Measurements from ENCODE around the gene SIPA1L3. TPM values are rescaled to one million over a fixed set of nuclear protein-coding genes. Genes with fewer than 3 reads are reported as not detected.
"Not testable (repeated sequence)": the region's sequence is repeated elsewhere in the genome, so short reads cannot be mapped to it uniquely, and the experiment has no call there.

The SIPA1L3 gene
- total RNA-seq, 4 donors from 2014 or later = 50.0 to 69.8 (median 53.6) TPM

DNA sequence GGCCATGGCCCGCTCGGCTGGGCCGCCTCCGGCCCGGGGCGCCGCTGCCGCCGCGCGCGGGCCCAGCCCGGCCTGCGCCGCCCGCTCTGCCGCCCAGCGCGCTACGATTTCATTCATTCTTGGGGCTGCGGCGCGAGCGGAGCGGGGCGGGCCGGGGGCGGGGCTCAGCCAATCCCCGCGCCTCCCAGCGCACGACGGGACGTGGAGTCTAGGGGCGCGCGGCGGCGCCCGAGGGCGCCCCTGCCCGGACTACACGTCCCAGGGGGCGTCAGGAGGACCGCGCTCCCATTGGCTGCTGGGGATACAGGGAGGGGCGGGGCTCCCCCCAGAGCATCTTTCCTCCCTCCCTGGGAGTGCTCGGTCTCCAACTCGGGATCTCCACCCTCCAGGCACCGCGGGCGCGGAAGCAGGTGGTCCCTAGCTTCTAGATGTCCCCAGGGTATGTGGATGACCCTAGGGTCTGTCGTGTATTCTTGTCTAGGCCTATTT lies 322.6 kb downstream of the SIPA1L3 start:
- 0 to 1% methylated on average over 36 to 47 of the region's 54 CpGs for WGBS, 2 donors
- DNase-seq (ENCODE audit: low spot score in 2 of 2) = no peak
- no peak for TF ChIP-seq POLR2A (IDR thresholded peaks at IDR 0.05)
- TF ChIP-seq, protein P1, sequence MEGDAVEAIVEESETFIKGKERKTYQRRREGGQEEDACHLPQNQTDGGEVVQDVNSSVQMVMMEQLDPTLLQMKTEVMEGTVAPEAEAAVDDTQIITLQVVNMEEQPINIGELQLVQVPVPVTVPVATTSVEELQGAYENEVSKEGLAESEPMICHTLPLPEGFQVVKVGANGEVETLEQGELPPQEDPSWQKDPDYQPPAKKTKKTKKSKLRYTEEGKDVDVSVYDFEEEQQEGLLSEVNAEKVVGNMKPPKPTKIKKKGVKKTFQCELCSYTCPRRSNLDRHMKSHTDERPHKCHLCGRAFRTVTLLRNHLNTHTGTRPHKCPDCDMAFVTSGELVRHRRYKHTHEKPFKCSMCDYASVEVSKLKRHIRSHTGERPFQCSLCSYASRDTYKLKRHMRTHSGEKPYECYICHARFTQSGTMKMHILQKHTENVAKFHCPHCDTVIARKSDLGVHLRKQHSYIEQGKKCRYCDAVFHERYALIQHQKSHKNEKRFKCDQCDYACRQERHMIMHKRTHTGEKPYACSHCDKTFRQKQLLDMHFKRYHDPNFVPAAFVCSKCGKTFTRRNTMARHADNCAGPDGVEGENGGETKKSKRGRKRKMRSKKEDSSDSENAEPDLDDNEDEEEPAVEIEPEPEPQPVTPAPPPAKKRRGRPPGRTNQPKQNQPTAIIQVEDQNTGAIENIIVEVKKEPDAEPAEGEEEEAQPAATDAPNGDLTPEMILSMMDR (IDR thresholded peaks at IDR 0.05) = no peak
- intact Hi-C loops (cut with DNase I; ENCODE audit: low total_unique reads) = loop anchor here (10.0 kb wide), 2 partner anchors 85 to 325 kb away; partner anchors contain the start of genes SIPA1L3 and WDR87
- no peak overlapping the region for H3K4me3 ChIP-seq (ENCODE audit: low read depth, poor library complexity, severe bottlenecking)

DNA sequence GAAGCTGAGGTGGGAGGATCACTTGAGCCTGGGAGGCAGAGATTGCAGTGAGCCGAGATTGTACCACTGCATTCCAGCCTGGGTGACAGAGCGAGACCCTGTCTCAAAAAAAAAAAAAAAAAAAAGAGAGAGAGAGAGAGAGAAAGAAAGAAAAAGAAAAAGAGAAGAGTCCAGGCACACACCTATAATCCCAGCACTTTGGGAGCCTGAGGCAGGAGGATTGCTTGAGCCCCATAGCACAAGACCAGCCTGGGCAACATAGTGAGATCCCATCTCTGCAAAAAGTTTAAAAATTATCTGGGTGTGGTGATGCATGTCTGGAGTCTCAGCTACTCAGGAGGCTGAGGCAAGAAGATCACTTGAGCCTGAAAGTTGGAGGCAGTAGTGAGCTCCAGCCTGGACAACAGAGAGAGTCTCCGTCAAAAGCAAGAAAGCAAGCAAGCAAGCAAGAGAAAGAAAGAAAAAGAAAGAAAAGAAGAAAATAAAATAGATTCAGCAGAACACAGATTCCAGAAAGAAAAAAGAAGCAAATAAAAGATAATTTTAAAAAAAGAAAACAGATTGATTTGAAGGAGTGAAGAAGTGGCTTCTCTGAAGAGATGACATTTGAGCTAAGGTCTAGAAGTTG lies 323.6 kb downstream of the SIPA1L3 start:
- H3K4me3 ChIP-seq (ENCODE audit: low read depth, poor library complexity, severe bottlenecking); intact Hi-C loops (cut with DNase I; ENCODE audit: low total_unique reads); DNase-seq (ENCODE audit: low spot score in 2 of 2): not testable (repeated sequence)
- 66 to 77% methylated on average over 3 of the region's 3 CpGs for WGBS, 2 donors

DNA sequence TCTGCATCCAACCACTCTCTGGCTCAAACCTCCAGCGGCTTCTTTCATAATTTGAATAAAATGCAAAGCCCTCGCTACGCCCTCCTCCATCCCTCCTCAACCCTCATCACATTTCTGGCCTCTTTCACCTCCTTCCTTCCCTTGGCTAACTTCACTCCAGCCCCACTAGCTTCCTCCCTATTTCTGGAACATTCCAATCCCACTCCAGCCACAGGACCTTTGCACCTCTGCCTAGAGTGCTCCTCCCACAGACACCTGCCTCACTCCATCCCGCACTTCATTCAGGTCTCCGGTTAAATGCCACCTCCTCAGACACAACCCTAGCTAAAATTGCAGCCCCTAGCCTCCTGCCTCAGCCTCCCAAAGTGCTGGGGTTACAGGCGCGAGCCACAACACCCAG lies 324.9 kb downstream of the SIPA1L3 start:
- no peak overlapping the region for H3K4me3 ChIP-seq (ENCODE audit: low read depth, poor library complexity, severe bottlenecking)
- TF ChIP-seq POLR2A (IDR thresholded peaks at IDR 0.05) = no peak
- TF ChIP-seq, protein P1 (IDR thresholded peaks at IDR 0.05) = no peak
- intact Hi-C loops (cut with DNase I; ENCODE audit: low total_unique reads) = no loop called here
- no peak for DNase-seq (ENCODE audit: low spot score in 2 of 2)
- WGBS, 2 donors = 89 to 91% methylated on average over 7 of the region's 7 CpGs

DNA sequence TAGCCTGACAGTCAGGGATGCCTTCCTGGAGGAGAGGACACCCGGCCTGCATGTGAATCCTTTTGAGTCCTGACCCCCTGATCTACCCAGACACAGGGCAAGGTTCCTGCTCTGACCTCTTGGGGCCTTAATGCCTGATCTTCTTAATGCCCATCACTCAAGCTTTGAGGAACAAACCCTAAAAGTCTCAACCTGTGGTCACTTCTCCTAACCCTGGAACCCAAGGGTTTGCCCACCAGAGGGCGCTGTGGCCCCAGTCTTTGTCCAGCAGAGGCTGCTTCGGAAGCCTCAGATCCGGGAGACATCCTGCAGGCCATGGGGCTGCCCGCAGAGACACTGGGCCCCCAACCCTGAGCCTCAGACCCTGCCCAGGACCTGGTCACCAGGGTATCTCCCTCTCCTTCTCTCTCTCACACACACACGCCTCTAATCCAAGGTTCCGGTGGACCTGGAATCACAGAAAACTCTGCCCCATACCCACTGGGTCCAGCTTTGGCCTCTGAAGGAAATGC lies 326.8 kb downstream of the SIPA1L3 start:
- peak; percentile 62 to 95 for DNase-seq (ENCODE audit: low spot score in 2 of 2)

DNA sequence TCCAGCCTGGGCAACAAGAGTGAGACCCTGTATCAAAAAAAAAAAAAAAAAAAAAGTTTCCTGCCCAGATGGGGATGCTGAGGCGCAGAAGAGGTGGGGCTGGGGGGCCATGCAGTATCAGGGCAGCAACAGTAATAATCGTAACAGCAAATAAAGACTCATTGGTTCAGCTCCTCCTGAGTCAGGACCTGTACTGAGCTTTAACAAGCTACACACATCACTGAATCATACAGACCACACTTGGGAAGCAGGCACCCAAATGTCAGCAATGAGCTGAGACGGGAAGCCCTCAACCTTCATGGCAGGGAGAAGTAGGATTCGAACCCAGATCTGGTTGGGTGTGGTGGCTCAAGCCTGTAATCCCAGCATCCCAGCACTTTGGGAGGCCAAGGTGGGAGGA lies 327.6 kb downstream of the SIPA1L3 start:
- intact Hi-C loops (cut with DNase I; ENCODE audit: low total_unique reads) = no loop called here
- TF ChIP-seq POLR2A (IDR thresholded peaks at IDR 0.05) = no peak
- TF ChIP-seq, protein P1 (IDR thresholded peaks at IDR 0.05) = no peak
- DNase-seq (ENCODE audit: low spot score in 2 of 2) = no peak
- 89 to 90% methylated on average over 4 of the region's 4 CpGs for WGBS, 2 donors
- no peak overlapping the region for H3K4me3 ChIP-seq (ENCODE audit: low read depth, poor library complexity, severe bottlenecking)

More for the DNA sequence above, 326.8 kb downstream of the SIPA1L3 start:
- WGBS, 2 donors = 37 to 45% methylated on average over 7 of the region's 7 CpGs
- no peak for TF ChIP-seq POLR2A (IDR thresholded peaks at IDR 0.05)
- TF ChIP-seq, protein P1 (IDR thresholded peaks at IDR 0.05) = no peak
- H3K4me3 ChIP-seq (ENCODE audit: low read depth, poor library complexity, severe bottlenecking) = no peak overlapping the region
- intact Hi-C loops (cut with DNase I; ENCODE audit: low total_unique reads) = no loop called here

DNA sequence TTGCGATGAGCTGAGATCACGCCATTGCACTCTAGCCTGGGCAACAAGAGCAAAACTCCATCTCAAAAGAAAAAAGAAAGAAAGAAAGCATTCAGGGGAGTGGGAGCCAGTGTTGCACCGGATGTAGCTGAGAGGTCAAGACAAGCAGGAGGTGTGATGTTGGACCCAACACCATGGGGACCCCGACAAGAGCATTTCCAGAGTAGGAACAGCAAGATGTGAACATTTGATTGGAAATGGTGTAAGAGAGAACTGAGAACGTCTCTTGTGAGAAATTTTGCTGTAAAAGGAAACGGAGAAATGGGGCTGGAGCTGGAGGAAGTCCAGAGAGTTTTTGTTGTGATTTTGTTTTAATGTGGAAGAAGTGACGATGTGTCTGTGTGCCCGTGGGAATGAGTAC lies 332.8 kb downstream of the SIPA1L3 start:
- TF ChIP-seq, protein P1 (IDR thresholded peaks at IDR 0.05) = no peak
- no peak for TF ChIP-seq POLR2A (IDR thresholded peaks at IDR 0.05)
- intact Hi-C loops (cut with DNase I; ENCODE audit: low total_unique reads) = loop anchor here (5.0 kb wide), 1 partner anchor 92 kb away; no protein-coding TSS in a partner anchor
- no peak overlapping the region for H3K4me3 ChIP-seq (ENCODE audit: low read depth, poor library complexity, severe bottlenecking)
- WGBS, 2 donors = 66 to 72% methylated on average over 8 of the region's 8 CpGs
- no peak for DNase-seq (ENCODE audit: low spot score in 2 of 2)

Data from lower leg skin (tissue), 4 donors.